ENCODE data around the gene KCMF1. TPM values are rescaled to one million over a fixed set of nuclear protein-coding genes. Genes with fewer than 3 reads are reported as not detected.

KCMF1 gene
- total and polyA plus RNA-seq, 4 donors = 10.5 to 45.4 (median 23.1) TPM

DNA sequence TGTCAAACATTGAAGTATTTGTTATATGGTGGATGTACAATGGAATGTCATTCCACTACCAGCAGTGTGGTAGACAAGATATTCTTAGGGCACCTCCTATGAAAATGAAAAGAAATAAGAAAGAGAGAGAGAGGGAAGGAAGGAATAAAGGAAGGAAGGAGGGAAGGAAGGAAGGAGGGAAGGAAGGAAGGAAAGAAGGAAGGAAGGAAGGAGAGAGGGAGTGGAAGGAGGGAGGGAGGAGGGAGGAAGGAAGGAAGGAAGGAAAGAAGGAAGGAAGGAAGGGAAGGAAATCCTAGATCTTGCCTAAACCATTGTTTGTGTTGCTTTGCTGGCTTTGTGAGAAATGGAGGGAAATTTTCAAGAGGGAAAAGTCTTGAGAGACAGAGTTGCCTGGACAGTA lies 112.1 kb downstream of the KCMF1 start:
- H3K27me3 ChIP-seq (ENCODE audit: control insufficient read depth in 4 of 4, insufficient read depth in 4 of 4, low read length in 3 of 4) = no peaks in the 10 kb centered on the region
- DNase-seq (ENCODE audit: low spot score) = no peak
- H3K36me3 ChIP-seq (ENCODE audit: control insufficient read depth in 4 of 4, insufficient read depth in 3 of 4, low read depth in 1 of 4, low read length in 3 of 4) = no peaks in the 10 kb centered on the region
- no peak overlapping the region for H3K27ac ChIP-seq (ENCODE audit: low read depth in 1 of 2, low read length in 2 of 2)
- no peak overlapping the region for H3K9ac ChIP-seq (ENCODE audit: low read depth in 1 of 2, low read length in 2 of 2)
- H3K4me1 ChIP-seq (ENCODE audit: control insufficient read depth in 4 of 4, insufficient read depth in 4 of 4, low read length in 3 of 4) = no peaks in the 10 kb centered on the region
- H3K4me3 ChIP-seq (ENCODE audit: low read depth in 1 of 3, low read length in 3 of 3) = no peak overlapping the region
- no peaks in the 10 kb centered on the region for H3K9me3 ChIP-seq (ENCODE audit: control insufficient read depth in 4 of 4, low read length in 3 of 4)
- no peak for TF ChIP-seq HNF4G (IDR thresholded peaks at IDR 0.05)
- TF ChIP-seq, protein P1, sequence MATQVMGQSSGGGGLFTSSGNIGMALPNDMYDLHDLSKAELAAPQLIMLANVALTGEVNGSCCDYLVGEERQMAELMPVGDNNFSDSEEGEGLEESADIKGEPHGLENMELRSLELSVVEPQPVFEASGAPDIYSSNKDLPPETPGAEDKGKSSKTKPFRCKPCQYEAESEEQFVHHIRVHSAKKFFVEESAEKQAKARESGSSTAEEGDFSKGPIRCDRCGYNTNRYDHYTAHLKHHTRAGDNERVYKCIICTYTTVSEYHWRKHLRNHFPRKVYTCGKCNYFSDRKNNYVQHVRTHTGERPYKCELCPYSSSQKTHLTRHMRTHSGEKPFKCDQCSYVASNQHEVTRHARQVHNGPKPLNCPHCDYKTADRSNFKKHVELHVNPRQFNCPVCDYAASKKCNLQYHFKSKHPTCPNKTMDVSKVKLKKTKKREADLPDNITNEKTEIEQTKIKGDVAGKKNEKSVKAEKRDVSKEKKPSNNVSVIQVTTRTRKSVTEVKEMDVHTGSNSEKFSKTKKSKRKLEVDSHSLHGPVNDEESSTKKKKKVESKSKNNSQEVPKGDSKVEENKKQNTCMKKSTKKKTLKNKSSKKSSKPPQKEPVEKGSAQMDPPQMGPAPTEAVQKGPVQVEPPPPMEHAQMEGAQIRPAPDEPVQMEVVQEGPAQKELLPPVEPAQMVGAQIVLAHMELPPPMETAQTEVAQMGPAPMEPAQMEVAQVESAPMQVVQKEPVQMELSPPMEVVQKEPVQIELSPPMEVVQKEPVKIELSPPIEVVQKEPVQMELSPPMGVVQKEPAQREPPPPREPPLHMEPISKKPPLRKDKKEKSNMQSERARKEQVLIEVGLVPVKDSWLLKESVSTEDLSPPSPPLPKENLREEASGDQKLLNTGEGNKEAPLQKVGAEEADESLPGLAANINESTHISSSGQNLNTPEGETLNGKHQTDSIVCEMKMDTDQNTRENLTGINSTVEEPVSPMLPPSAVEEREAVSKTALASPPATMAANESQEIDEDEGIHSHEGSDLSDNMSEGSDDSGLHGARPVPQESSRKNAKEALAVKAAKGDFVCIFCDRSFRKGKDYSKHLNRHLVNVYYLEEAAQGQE (IDR thresholded peaks at IDR 0.05) = no peak
- TF ChIP-seq GABPA (IDR thresholded peaks at IDR 0.05 in 1 of 2, conservative IDR thresholded peaks at IDR 0.05 in 1 of 2) = no peak
- TF ChIP-seq, protein P2, sequence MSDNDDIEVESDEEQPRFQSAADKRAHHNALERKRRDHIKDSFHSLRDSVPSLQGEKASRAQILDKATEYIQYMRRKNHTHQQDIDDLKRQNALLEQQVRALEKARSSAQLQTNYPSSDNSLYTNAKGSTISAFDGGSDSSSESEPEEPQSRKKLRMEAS (IDR thresholded peaks at IDR 0.05) = no peak
- TF ChIP-seq RXRA (IDR thresholded peaks at IDR 0.05) = no peak
- TF ChIP-seq FOXA2 (IDR thresholded peaks at IDR 0.05) = no peak
- no peak for TF ChIP-seq EGR1 (IDR thresholded peaks at IDR 0.05; ENCODE audit: low read depth in 2 of 2)
- no peak for TF ChIP-seq SP1 (IDR thresholded peaks at IDR 0.05)
- TF ChIP-seq, protein P3, sequence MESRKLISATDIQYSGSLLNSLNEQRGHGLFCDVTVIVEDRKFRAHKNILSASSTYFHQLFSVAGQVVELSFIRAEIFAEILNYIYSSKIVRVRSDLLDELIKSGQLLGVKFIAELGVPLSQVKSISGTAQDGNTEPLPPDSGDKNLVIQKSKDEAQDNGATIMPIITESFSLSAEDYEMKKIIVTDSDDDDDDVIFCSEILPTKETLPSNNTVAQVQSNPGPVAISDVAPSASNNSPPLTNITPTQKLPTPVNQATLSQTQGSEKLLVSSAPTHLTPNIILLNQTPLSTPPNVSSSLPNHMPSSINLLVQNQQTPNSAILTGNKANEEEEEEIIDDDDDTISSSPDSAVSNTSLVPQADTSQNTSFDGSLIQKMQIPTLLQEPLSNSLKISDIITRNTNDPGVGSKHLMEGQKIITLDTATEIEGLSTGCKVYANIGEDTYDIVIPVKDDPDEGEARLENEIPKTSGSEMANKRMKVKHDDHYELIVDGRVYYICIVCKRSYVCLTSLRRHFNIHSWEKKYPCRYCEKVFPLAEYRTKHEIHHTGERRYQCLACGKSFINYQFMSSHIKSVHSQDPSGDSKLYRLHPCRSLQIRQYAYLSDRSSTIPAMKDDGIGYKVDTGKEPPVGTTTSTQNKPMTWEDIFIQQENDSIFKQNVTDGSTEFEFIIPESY (IDR thresholded peaks at IDR 0.05) = no peak
- TF ChIP-seq, protein P4, sequence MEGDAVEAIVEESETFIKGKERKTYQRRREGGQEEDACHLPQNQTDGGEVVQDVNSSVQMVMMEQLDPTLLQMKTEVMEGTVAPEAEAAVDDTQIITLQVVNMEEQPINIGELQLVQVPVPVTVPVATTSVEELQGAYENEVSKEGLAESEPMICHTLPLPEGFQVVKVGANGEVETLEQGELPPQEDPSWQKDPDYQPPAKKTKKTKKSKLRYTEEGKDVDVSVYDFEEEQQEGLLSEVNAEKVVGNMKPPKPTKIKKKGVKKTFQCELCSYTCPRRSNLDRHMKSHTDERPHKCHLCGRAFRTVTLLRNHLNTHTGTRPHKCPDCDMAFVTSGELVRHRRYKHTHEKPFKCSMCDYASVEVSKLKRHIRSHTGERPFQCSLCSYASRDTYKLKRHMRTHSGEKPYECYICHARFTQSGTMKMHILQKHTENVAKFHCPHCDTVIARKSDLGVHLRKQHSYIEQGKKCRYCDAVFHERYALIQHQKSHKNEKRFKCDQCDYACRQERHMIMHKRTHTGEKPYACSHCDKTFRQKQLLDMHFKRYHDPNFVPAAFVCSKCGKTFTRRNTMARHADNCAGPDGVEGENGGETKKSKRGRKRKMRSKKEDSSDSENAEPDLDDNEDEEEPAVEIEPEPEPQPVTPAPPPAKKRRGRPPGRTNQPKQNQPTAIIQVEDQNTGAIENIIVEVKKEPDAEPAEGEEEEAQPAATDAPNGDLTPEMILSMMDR (IDR thresholded peaks at IDR 0.05; ENCODE audit: low read depth, low read length, missing input control) = no peak
- TF ChIP-seq JUND (IDR thresholded peaks at IDR 0.05) = no peak
- no peak for TF ChIP-seq RAD21 (IDR thresholded peaks at IDR 0.05)
- TF ChIP-seq YY1 (IDR thresholded peaks at IDR 0.05) = no peak
- no peak for TF ChIP-seq NR2F2 (IDR thresholded peaks at IDR 0.05)
- TF ChIP-seq HNF4A (conservative IDR thresholded peaks at IDR 0.05) = no peak
- TF ChIP-seq, protein P5, sequence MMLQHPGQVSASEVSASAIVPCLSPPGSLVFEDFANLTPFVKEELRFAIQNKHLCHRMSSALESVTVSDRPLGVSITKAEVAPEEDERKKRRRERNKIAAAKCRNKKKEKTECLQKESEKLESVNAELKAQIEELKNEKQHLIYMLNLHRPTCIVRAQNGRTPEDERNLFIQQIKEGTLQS (IDR thresholded peaks at IDR 0.05) = no peak
- no peak for TF ChIP-seq TAF1 (conservative IDR thresholded peaks at IDR 0.05)

DNA sequence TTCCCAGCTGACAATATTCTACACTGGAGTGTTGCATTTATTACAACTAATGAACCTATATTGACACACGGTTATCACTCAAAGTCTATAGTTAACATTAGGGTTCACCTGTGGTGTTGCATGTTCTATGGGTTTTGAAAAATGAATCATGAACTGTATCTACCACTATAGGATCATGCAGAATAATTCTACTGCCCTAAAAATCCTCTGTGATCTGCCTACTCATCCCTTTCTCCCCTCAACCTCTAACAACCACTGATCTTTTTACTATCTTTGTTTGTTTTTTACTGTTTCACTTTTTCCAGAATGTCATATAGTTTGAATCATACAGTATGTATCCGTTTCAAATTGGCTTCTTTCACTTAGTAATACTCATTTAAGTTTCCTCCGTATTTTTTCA lies 114.6 kb downstream of the KCMF1 start:
- no peak overlapping the region for H3K9ac ChIP-seq (ENCODE audit: low read depth in 1 of 2, low read length in 2 of 2)
- H3K9me3 ChIP-seq (ENCODE audit: control insufficient read depth in 4 of 4, low read length in 3 of 4) = no peaks in the 10 kb centered on the region
- no peak overlapping the region for H3K27ac ChIP-seq (ENCODE audit: low read depth in 1 of 2, low read length in 2 of 2)
- whole genome bisulfite sequencing = 75% methylated on average over 3 of the region's 3 CpGs
- no peaks in the 10 kb centered on the region for H3K4me1 ChIP-seq (ENCODE audit: control insufficient read depth in 4 of 4, insufficient read depth in 4 of 4, low read length in 3 of 4)
- DNase-seq (ENCODE audit: low spot score) = no peak
- H3K27me3 ChIP-seq (ENCODE audit: control insufficient read depth in 4 of 4, insufficient read depth in 4 of 4, low read length in 3 of 4) = no peaks in the 10 kb centered on the region
- H3K4me3 ChIP-seq (ENCODE audit: low read depth in 1 of 3, low read length in 3 of 3) = no peak overlapping the region
- no peaks in the 10 kb centered on the region for H3K36me3 ChIP-seq (ENCODE audit: control insufficient read depth in 4 of 4, insufficient read depth in 3 of 4, low read depth in 1 of 4, low read length in 3 of 4)
- TF ChIP-seq, protein P1 (IDR thresholded peaks at IDR 0.05) = no peak
- no peak for TF ChIP-seq RAD21 (IDR thresholded peaks at IDR 0.05)
- no peak for TF ChIP-seq TAF1 (conservative IDR thresholded peaks at IDR 0.05)
- TF ChIP-seq, protein P2 (IDR thresholded peaks at IDR 0.05) = no peak
- TF ChIP-seq, protein P4 (IDR thresholded peaks at IDR 0.05; ENCODE audit: low read depth, low read length, missing input control) = no peak
- TF ChIP-seq FOXA1 (IDR thresholded peaks at IDR 0.05) = no peak
- no peak for TF ChIP-seq FOXA2 (IDR thresholded peaks at IDR 0.05)
- TF ChIP-seq RXRA (IDR thresholded peaks at IDR 0.05) = no peak
- TF ChIP-seq, protein P5 (IDR thresholded peaks at IDR 0.05) = no peak
